HepG2 (cell line): ENCODE results near the gene C4orf17. TPM values are rescaled to one million over a fixed set of nuclear protein-coding genes. Genes with fewer than 3 reads are reported as not detected.

ENCODE experiments used
- ATAC-seq: fragments of 200-7000 bp; cut with Tn5 transposase; 3 replicates; pipeline ENCODE4 v1.9.1; 2020; ENCODE audit warnings: mild to moderate bottlenecking, moderate library complexity
- BruUV-seq: library from RNA; stranded (reverse); fragments of 400-500 nt; replicated peaks from 2 replicates; lab custom pipeline; 2021; lab: Mats Ljungman, UMichigan
- CTCF ChIA-PET: fragments of 300-600 bp; formaldehyde crosslinking; extraction: SDS; loops from one replicate; lab custom pipeline; 2021; ENCODE audit warnings: low total read pairs, inconsistent platforms, low intra/inter-chr PET ratio; lab: Yijun Ruan, JAX
- POLR2A ChIA-PET: fragments of 350-600 bp; sonication (Branson Sonifier 250); formaldehyde crosslinking; loops from one replicate; lab custom pipeline; 2020; ENCODE audit warnings: antibody characterized with exemption, inconsistent platforms; lab: Yijun Ruan, JAX
- DNase-seq: peaks from one replicate; pipeline ENCODE4 v3.0.0-alpha.2; 2015; ENCODE audit warnings: low spot score
- FAIRE-seq: peaks from 3 replicates; lab custom pipeline; 2011; peaks lifted over from hg19 to GRCh38; lab: Jason Lieb, UNC
- H2AFZ ChIP-seq: one replicate; pipeline ENCODE4 v1.6.1; 2011; ENCODE audit warnings: low read length, inconsistent platforms
- H3K27ac ChIP-seq: fragments of 300-600 bp; 3 replicates; pipeline ENCODE4 v1.8.0; 2011; ENCODE audit warnings: mixed run types, mild to moderate bottlenecking, mixed read lengths, low read length, inconsistent platforms; ENCODE audit not compliant: insufficient read depth; ENCODE audit errors: extremely low read length
- H3K27me3 ChIP-seq, 2 experiments: fragments of 200-600 bp in 1 of 2; 2 replicates in 1 of 2; 3 replicates in 1 of 2; pipeline versions ENCODE4 v1.6.0 to v1.8.0; 2011; ENCODE audit warnings: low read length in 2 of 2, mild to moderate bottlenecking in 2 of 2, moderate library complexity in 2 of 2, inconsistent platforms in 1 of 2; ENCODE audit not compliant: insufficient read depth in 2 of 2, control insufficient read depth in 1 of 2
- H3K36me3 ChIP-seq, 2 experiments: fragments of 200-600 bp in 1 of 2; replicated peaks in 1 of 2; 2 replicates in 1 of 2; 3 replicates in 1 of 2; pipeline versions ENCODE4 v1.5.1 to v1.8.0; 2011; ENCODE audit warnings: low read length in 2 of 2, inconsistent platforms in 1 of 2; ENCODE audit not compliant: insufficient read depth in 2 of 2, control insufficient read depth in 1 of 2
- H3K4me1 ChIP-seq: 2 replicates; pipeline ENCODE4 v1.5.1; 2012; ENCODE audit warnings: low read length, inconsistent platforms; ENCODE audit not compliant: insufficient read depth
- H3K4me2 ChIP-seq: 2 replicates; pipeline ENCODE4 v1.6.0; 2011; ENCODE audit warnings: low read depth, low read length, inconsistent platforms
- H3K4me3 ChIP-seq, 3 experiments: fragments of 200-600 bp in 1 of 3; sonication (generic), shearing (Covaris generic) in 1 of 3; replicated peaks in 1 of 3; 2 replicates each; pipeline ENCODE4 v1.5.1; 2011 to 2016; ENCODE audit warnings: low read length in 3 of 3, inconsistent platforms in 2 of 3, low read depth in 2 of 3, mild to moderate bottlenecking in 2 of 3, control low read depth in 1 of 3, mixed read lengths in 1 of 3; ENCODE audit not compliant: insufficient read depth in 1 of 3
- H3K79me2 ChIP-seq: one replicate; pipeline ENCODE4 v1.6.1; 2011; ENCODE audit warnings: low read length, inconsistent platforms; ENCODE audit not compliant: insufficient read depth
- H3K9ac ChIP-seq: 2 replicates; pipeline ENCODE4 v1.6.0; 2011; ENCODE audit warnings: mild to moderate bottlenecking, low read depth, low read length, inconsistent platforms; ENCODE audit not compliant: insufficient read depth
- H3K9me3 ChIP-seq: 2 replicates; pipeline ENCODE4 v1.5.1; 2012; ENCODE audit warnings: mild to moderate bottlenecking, low read length
- H4K20me1 ChIP-seq: 2 replicates; pipeline ENCODE4 v1.6.0; 2011; ENCODE audit warnings: inconsistent platforms, mild to moderate bottlenecking, low read length, moderate library complexity; ENCODE audit not compliant: insufficient read depth
- MAFG ChIP-seq: sonication (generic); formaldehyde crosslinking; IDR thresholded peaks from 2 replicates; pipeline ENCODE4 v1.5.1; 2020; ENCODE audit warnings: mild to moderate bottlenecking, missing genetic modification reagents
- NFIC ChIP-seq: IDR thresholded peaks from 2 replicates; pipeline ENCODE4 v1.6.1; 2012; ENCODE audit warnings: mild to moderate bottlenecking, low read length, inconsistent platforms
- ZBTB38 ChIP-seq: sonication (generic); formaldehyde crosslinking; IDR thresholded peaks from 2 replicates; pipeline ENCODE4 v1.5.1; 2020; ENCODE audit warnings: mild to moderate bottlenecking, missing genetic modification reagents
- in situ Hi-C: cut with HindIII; loops from 2 replicates; pipeline ENCODE4 v1.10.0; 2017; ENCODE audit warnings: low pct_unique_long_range_greater_than_20kb; ENCODE audit not compliant: extremely low pct_ligation_motif_present
- intact Hi-C: fragments of 100-400 bp; cut with micrococcal nuclease; formaldehyde crosslinking; loops from one replicate; pipeline ENCODE4 v1.10.0; 2022; ENCODE audit not compliant: unreplicated experiment
- polyA plus RNA-seq, 8 experiments: library from polyadenylated mRNA; depleted of rRNA in 3 of 8; stranded (reverse) in 7 of 8; unstranded in 1 of 8; fragments of >200 nt; fragmentation: Illumina TruSeq in 4 of 8; extraction: Trizol in 4 of 8; gene quantifications; 2 replicates each; pipeline versions ENCODE4 v1.2.1 to v1.2.3, GENCODE V29; 2011 to 2016; ENCODE audit warnings: low read depth in 4 of 8, missing spikeins in 1 of 8, mixed read lengths in 1 of 8; ENCODE audit not compliant: insufficient read depth in 1 of 8
- total RNA-seq, 5 experiments: library from RNA; depleted of rRNA; stranded (reverse); fragments of >200 nt; fragmentation: Illumina TruSeq; extraction: Trizol; gene quantifications; 2 replicates each; pipeline ENCODE4 v1.2.3, GENCODE V29; 2016; ENCODE audit warnings: low read depth in 1 of 5
- TF ChIP-seq, protein P1 (sequence below): sonication (generic); formaldehyde crosslinking; IDR thresholded peaks from 2 replicates; pipeline ENCODE4 v1.4.0; 2020; ENCODE audit warnings: missing genetic modification reagents
- TF ChIP-seq, protein P2 (sequence below): sonication (generic); formaldehyde crosslinking; IDR thresholded peaks from 2 replicates; pipeline ENCODE4 v1.4.0; 2020; ENCODE audit warnings: missing genetic modification reagents, mild to moderate bottlenecking, borderline replicate concordance

Gene C4orf17
- total and polyA plus RNA-seq, 2 of the 13 experiments (the other 11 are each of a cell fraction or from before 2014, with no cell fraction given): not detected

DNA sequence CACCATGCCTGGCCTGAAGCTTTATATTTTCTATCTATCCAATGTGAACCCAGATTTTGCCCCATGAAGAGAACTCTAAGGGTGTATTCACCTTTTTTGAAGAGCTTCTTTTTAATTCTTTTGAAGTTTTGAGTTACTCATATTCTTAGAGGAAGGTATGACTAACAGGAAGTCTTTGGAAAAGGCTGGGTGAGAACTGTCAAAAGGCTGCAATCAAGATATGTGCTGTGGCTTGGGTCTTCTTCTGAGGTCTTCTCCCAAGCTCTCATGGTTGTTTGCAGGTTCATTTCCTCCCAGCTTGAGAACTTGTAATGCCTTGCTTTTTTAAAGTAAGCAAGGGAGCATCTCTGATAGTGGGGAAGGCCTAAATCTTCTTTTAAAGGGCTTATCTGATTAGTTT lies 3.1 kb upstream of the C4orf17 start:
- Histone ChIP-seq H2AFZ (no peak overlapping the region), H3K9me3 (no peaks in the 10 kb centered on the region), H3K27ac (no peak overlapping the region), H3K4me2 (no peak overlapping the region), H3K9ac (no peak overlapping the region), H3K27me3 (no peaks in the 10 kb centered on the region), H3K4me3 (no peak overlapping the region), H4K20me1 (no peaks in the 10 kb centered on the region), H3K4me1 (no peaks in the 10 kb centered on the region), H3K36me3 (no peaks in the 10 kb centered on the region), H3K79me2 (no peaks in the 10 kb centered on the region)
- ATAC-seq (no peak), DNase-seq (no peak), FAIRE-seq (no peak)
- intact Hi-C loops: no loop called here
- in situ Hi-C loops: no loop called here
- TF ChIP-seq NFIC (no peak), MAFG (CRISPR knock-in tag) (no peak), ZBTB38 (CRISPR knock-in tag) (no peak)
- TF ChIP-seq, protein P1, sequence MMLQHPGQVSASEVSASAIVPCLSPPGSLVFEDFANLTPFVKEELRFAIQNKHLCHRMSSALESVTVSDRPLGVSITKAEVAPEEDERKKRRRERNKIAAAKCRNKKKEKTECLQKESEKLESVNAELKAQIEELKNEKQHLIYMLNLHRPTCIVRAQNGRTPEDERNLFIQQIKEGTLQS (CRISPR knock-in tag): no peak
- TF ChIP-seq, protein P2, sequence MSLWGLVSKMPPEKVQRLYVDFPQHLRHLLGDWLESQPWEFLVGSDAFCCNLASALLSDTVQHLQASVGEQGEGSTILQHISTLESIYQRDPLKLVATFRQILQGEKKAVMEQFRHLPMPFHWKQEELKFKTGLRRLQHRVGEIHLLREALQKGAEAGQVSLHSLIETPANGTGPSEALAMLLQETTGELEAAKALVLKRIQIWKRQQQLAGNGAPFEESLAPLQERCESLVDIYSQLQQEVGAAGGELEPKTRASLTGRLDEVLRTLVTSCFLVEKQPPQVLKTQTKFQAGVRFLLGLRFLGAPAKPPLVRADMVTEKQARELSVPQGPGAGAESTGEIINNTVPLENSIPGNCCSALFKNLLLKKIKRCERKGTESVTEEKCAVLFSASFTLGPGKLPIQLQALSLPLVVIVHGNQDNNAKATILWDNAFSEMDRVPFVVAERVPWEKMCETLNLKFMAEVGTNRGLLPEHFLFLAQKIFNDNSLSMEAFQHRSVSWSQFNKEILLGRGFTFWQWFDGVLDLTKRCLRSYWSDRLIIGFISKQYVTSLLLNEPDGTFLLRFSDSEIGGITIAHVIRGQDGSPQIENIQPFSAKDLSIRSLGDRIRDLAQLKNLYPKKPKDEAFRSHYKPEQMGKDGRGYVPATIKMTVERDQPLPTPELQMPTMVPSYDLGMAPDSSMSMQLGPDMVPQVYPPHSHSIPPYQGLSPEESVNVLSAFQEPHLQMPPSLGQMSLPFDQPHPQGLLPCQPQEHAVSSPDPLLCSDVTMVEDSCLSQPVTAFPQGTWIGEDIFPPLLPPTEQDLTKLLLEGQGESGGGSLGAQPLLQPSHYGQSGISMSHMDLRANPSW (CRISPR knock-in tag): no peak
- BruUV-seq: no TSS peak
- ChIA-PET POLR2A (no interaction called here), CTCF (no interaction called here)
